ENCODE results near the gene KCNQ1.

GRCh38 chr11:2541881-2542361, 97.1 kb downstream of the KCNQ1 start:
- TF ChIP-seq CTCF (IDR thresholded peaks at IDR 0.05) (no peak), POLR2AphosphoS5 (IDR thresholded peaks at IDR 0.05) (no peak)

Data from upper lobe of left lung (tissue), 4 donors.